Right renal pelvis (tissue), 4 donors: ENCODE data around the gene CBX4. TPM values are rescaled to one million over a fixed set of nuclear protein-coding genes. Genes with fewer than 3 reads are reported as not detected.
"Not testable (repeated sequence)": the region's sequence is repeated elsewhere in the genome, so short reads cannot be mapped to it uniquely, and the experiment has no call there.

Source experiments
- DNase-seq, 4 donors: peaks; one replicate each; pipeline ENCODE4 v3.0.0-alpha.2; 2013; ENCODE audit warnings: low read depth in 4 of 4, low spot score in 3 of 4, missing footprints in 1 of 4
- polyA plus RNA-seq, 4 donors: library from polyadenylated mRNA; unstranded; fragments of 120-200 nt; gene quantifications; one replicate each; pipeline ENCODE4 v1.2.1, GENCODE V29; 2013; ENCODE audit not compliant: insufficient read length in 4 of 4

Gene CBX4
- polyA plus RNA-seq, 4 donors: 12.2 to 16.7 (median 14.0) TPM

GRCh38 chr17:79861413-79862216 lies 22.4 kb upstream of the CBX4 start:
- no peak for DNase-seq

- no peak for DNase-seq
These were observed 20.7 kb upstream of the CBX4 start for GRCh38 chr17:79859676-79860615.

- no peak for DNase-seq
These were observed 17.9 kb upstream of the CBX4 start for GRCh38 chr17:79857095-79857494.

- DNase-seq: no peak
These were observed 16.3 kb upstream of the CBX4 start for GRCh38 chr17:79855331-79856124.

GRCh38 chr17:79854080-79855060 lies 15.1 kb upstream of the CBX4 start:
- DNase-seq: no peak

GRCh38 chr17:79853168-79853567 lies 13.9 kb upstream of the CBX4 start:
- DNase-seq: not testable (repeated sequence)

- no peak for DNase-seq
These were observed 13.5 kb upstream of the CBX4 start for GRCh38 chr17:79852748-79853147.

GRCh38 chr17:79851461-79851817 lies 12.2 kb upstream of the CBX4 start:
- no peak for DNase-seq

- no peak for DNase-seq
These were observed 11.6 kb upstream of the CBX4 start for GRCh38 chr17:79850571-79851460.

- DNase-seq: no peak
These were observed 10.7 kb upstream of the CBX4 start for GRCh38 chr17:79849953-79850352.

- no peak for DNase-seq
These were observed 9.1 kb upstream of the CBX4 start for GRCh38 chr17:79848370-79848766.

GRCh38 chr17:79847698-79848369 lies 8.6 kb upstream of the CBX4 start:
- DNase-seq: no peak

GRCh38 chr17:79845601-79845949 lies 6.3 kb upstream of the CBX4 start:
- DNase-seq: no peak

GRCh38 chr17:79844869-79845600 lies 5.8 kb upstream of the CBX4 start:
- DNase-seq: no peak

GRCh38 chr17:79843816-79844800 lies 4.9 kb upstream of the CBX4 start:
- DNase-seq: no peak

- DNase-seq: no peak
These were observed 4.2 kb upstream of the CBX4 start for GRCh38 chr17:79843474-79843815.
